Activated CD4-positive, alpha-beta T cell treated with anti-CD3 and anti-CD28 coated beads for 36 hours (primary cell): ENCODE data around the gene CXorf49. TPM values are rescaled to one million over a fixed set of nuclear protein-coding genes. Genes with fewer than 3 reads are reported as not detected.
A peak's percentile ranks its signal among the peaks of the same experiment; 100 is the strongest.
"Not testable (repeated sequence)": the region's sequence is repeated elsewhere in the genome, so short reads cannot be mapped to it uniquely, and the experiment has no call there.

Experiments
- ATAC-seq: fragments of 200-7000 bp; cut with Tn5 transposase; one replicate; pipeline ENCODE4 v1.10.0; 2021; ENCODE audit warnings: mild to moderate bottlenecking, moderate library complexity
- CTCF ChIA-PET: fragments of 350-600 bp; sonication (Branson Sonifier 250); formaldehyde crosslinking; loops from one replicate; lab custom pipeline; 2021; ENCODE audit warnings: antibody characterized with exemption; lab: Charles Lee
- POLR2A ChIA-PET: fragments of 350-600 bp; sonication (Branson Sonifier 250); formaldehyde crosslinking; loops from one replicate; lab custom pipeline; 2021; ENCODE audit warnings: antibody characterized with exemption, inconsistent platforms; lab: Charles Lee
- DNase-seq: peaks from one replicate; pipeline ENCODE4 v3.0.0-alpha.2; 2020
- H3K27ac Mint-ChIP-seq: one replicate; pipeline ENCODE4 v1.8.0; 2021; ENCODE audit warnings: mixed read lengths
- H3K27me3 Mint-ChIP-seq: one replicate; pipeline ENCODE4 v1.8.0; 2021; ENCODE audit warnings: mixed read lengths
- H3K36me3 Mint-ChIP-seq: one replicate; pipeline ENCODE4 v1.8.0; 2021; ENCODE audit warnings: low read depth, mixed read lengths
- H3K4me1 Mint-ChIP-seq: one replicate; pipeline ENCODE4 v1.8.0; 2021; ENCODE audit warnings: mixed read lengths
- H3K4me3 Mint-ChIP-seq: one replicate; pipeline ENCODE4 v1.8.0; 2021; ENCODE audit warnings: mild to moderate bottlenecking, moderate library complexity, mixed read lengths
- H3K9me3 Mint-ChIP-seq: one replicate; pipeline ENCODE4 v1.8.0; 2021; ENCODE audit warnings: low read depth, mixed read lengths
- intact Hi-C, 2 experiments: fragments of 100-400 bp; cut with DNase I in 1 of 2; cut with micrococcal nuclease in 1 of 2; formaldehyde crosslinking; loops; one replicate each; pipeline versions ENCODE4 v1.14.2 to v1.15.1; 2022 to 2024; cut with DNase I, micrococcal nuclease
- total RNA-seq, 2 experiments: library from RNA; stranded (reverse); gene quantifications; one replicate each; pipeline ENCODE4 v1.2.3, GENCODE V29; 2021

Gene CXorf49
- total RNA-seq, 2 experiments from 2014 or later = not detected

- peaks cover 23% of the 10 kb centered on the region for H3K4me1 Mint-ChIP-seq
- H3K27me3 Mint-ChIP-seq, H3K27ac Mint-ChIP-seq, H3K9me3 Mint-ChIP-seq, POLR2A ChIA-PET, H3K36me3 Mint-ChIP-seq, H3K4me3 Mint-ChIP-seq: not testable (repeated sequence)
- intact Hi-C loops = loop anchor here in 1 of 2 experiments (1.0 kb wide), 1 partner anchor 189 kb away; no protein-coding TSS in a partner anchor
- peak; percentile 60 for DNase-seq
- peak; percentile 82 for ATAC-seq
- CTCF ChIA-PET = interaction anchor here (0.5 to 2.1 kb wide), 3 partner anchors 186 to 374 kb away, joined by 3 to 11 read pairs (median 3); no protein-coding TSS in a partner anchor
These were observed 48.1 kb downstream of the CXorf49 start for GRCh38 chrX:71669947-71670346.

GRCh38 chrX:71669492-71669891 is 48.6 kb downstream of the CXorf49 start:
- no peaks in the 10 kb centered on the region for H3K9me3 Mint-ChIP-seq
- no peak overlapping the region for H3K27ac Mint-ChIP-seq
- ChIA-PET CTCF (interaction anchor here (0.5 to 2.1 kb wide), 3 partner anchors 186 to 374 kb away, joined by 3 to 11 read pairs (median 3); no protein-coding TSS in a partner anchor), POLR2A (no interaction called here)
- peaks cover 4% of the 10 kb centered on the region for H3K27me3 Mint-ChIP-seq
- no peak for DNase-seq
- no peaks in the 10 kb centered on the region for H3K36me3 Mint-ChIP-seq
- peaks cover 26% of the 10 kb centered on the region for H3K4me1 Mint-ChIP-seq
- no peak overlapping the region for H3K4me3 Mint-ChIP-seq
- no peak for ATAC-seq
- intact Hi-C loops = no loop called here

GRCh38 chrX:71668248-71668595 is 49.9 kb downstream of the CXorf49 start:
- ATAC-seq (no peak), DNase-seq (no peak)
- no peaks in the 10 kb centered on the region for H3K9me3 Mint-ChIP-seq
- CTCF ChIA-PET = interaction anchor here (1.0 kb wide), 1 partner anchor 191 kb away, joined by 3 read pairs; no protein-coding TSS in a partner anchor
- no peak overlapping the region for H3K4me3 Mint-ChIP-seq
- H3K4me1 Mint-ChIP-seq = peaks cover 38% of the 10 kb centered on the region
- POLR2A ChIA-PET = no interaction called here
- H3K27ac Mint-ChIP-seq = no peak overlapping the region
- H3K36me3 Mint-ChIP-seq = no peaks in the 10 kb centered on the region
- intact Hi-C loops = no loop called here
- peaks cover 4% of the 10 kb centered on the region for H3K27me3 Mint-ChIP-seq

GRCh38 chrX:71667328-71668247 is 50.5 kb downstream of the CXorf49 start, which contains the start of gene LOC101059915:
TSS of gene LOC101059915 (plus strand) at chrX:71667546.
- H3K27ac Mint-ChIP-seq = no peak within 1 kb of the TSS
- H3K9me3 Mint-ChIP-seq = no peaks in the 10 kb centered on the region
- H3K27me3 Mint-ChIP-seq = peaks cover 3% of the 10 kb centered on the region
- DNase-seq = no peak
- H3K4me3 Mint-ChIP-seq = no peak within 1 kb of the TSS
- no peak for ATAC-seq
- peaks cover 42% of the 10 kb centered on the region for H3K4me1 Mint-ChIP-seq
- ChIA-PET POLR2A (no interaction called here), CTCF (interaction anchor here (1.0 kb wide), 1 partner anchor 192 kb away, joined by 3 read pairs; no protein-coding TSS in a partner anchor)
- H3K36me3 Mint-ChIP-seq = no peaks in the 10 kb centered on the region
- intact Hi-C loops = no loop called here

- ChIA-PET CTCF (interaction anchor here (0.6 to 0.9 kb wide), 2 partner anchors 132 to 193 kb away, joined by 3 read pairs; no protein-coding TSS in a partner anchor), POLR2A (interaction anchor here (0.6 kb wide), 1 partner anchor 306 kb away, joined by 3 read pairs; no protein-coding TSS in a partner anchor)
- Mint-ChIP-seq H3K9me3 (no peaks in the 10 kb centered on the region), H3K4me1 (peaks cover 42% of the 10 kb centered on the region), H3K27ac (no peak overlapping the region), H3K4me3 (no peak overlapping the region), H3K27me3 (no peaks in the 10 kb centered on the region), H3K36me3 (no peaks in the 10 kb centered on the region)
- ATAC-seq (no peak), DNase-seq (no peak)
- intact Hi-C loops = no loop called here
These were observed 51.6 kb downstream of the CXorf49 start for GRCh38 chrX:71666240-71667223.

- ATAC-seq (no peak), DNase-seq (no peak)
- Mint-ChIP-seq H3K4me1 (peaks cover 39% of the 10 kb centered on the region), H3K9me3 (no peaks in the 10 kb centered on the region), H3K27me3 (no peaks in the 10 kb centered on the region), H3K4me3 (no peak overlapping the region), H3K36me3 (no peaks in the 10 kb centered on the region), H3K27ac (no peak overlapping the region)
- intact Hi-C loops = no loop called here
- CTCF ChIA-PET = interaction anchor here (0.6 to 0.9 kb wide), 2 partner anchors 131 to 194 kb away, joined by 3 read pairs; no protein-coding TSS in a partner anchor
- POLR2A ChIA-PET = interaction anchor here (0.6 kb wide), 1 partner anchor 305 kb away, joined by 3 read pairs; no protein-coding TSS in a partner anchor
These were observed 52.3 kb downstream of the CXorf49 start for GRCh38 chrX:71665747-71666146.

- Mint-ChIP-seq H3K27me3 (no peaks in the 10 kb centered on the region), H3K36me3 (no peaks in the 10 kb centered on the region), H3K9me3 (no peaks in the 10 kb centered on the region), H3K4me3 (no peak overlapping the region), H3K4me1 (peaks cover 32% of the 10 kb centered on the region), H3K27ac (no peak overlapping the region)
- intact Hi-C loops = no loop called here
- ChIA-PET POLR2A (no interaction called here), CTCF (interaction anchor here (0.6 to 0.9 kb wide), 3 partner anchors 10 to 195 kb away, joined by 3 read pairs; no protein-coding TSS in a partner anchor)
- ATAC-seq = no peak
- DNase-seq = no peak
These were observed 53.1 kb downstream of the CXorf49 start for GRCh38 chrX:71664889-71665491.

Other genes with a start within 250 kb of the CXorf49 start
- gene OGT, start 185.2 kb downstream of the CXorf49 start, total RNA-seq = 100 to 1,000 TPM; 331 to 339 TPM
- 1 to 10 TPM; 3.1 to 3.5 TPM for gene GCNA, start 139.8 kb downstream of the CXorf49 start, total RNA-seq
- 10 to 100 TPM; 17.5 to 20.1 TPM for gene CXCR3, start 99.8 kb downstream of the CXorf49 start, total RNA-seq
- not detected for gene CXorf49B, start 45.1 kb upstream of the CXorf49 start, total RNA-seq
- gene NHSL2, start 192.6 kb upstream of the CXorf49 start, total RNA-seq = under 1 TPM; 0.21 to 0.50 TPM